Epithelial cell of proximal tubule (primary cell): ENCODE data around the gene RPL39L. TPM values are rescaled to one million over a fixed set of nuclear protein-coding genes. Genes with fewer than 3 reads are reported as not detected.

Source experiments
- DNase-seq: peaks from one replicate; pipeline ENCODE4 v3.0.0-alpha.2; 2011; ENCODE audit warnings: low read depth
- H3K4me3 ChIP-seq: 2 replicates; pipeline ENCODE4 v1.5.1; 2011; ENCODE audit warnings: low read depth, mild to moderate bottlenecking, low read length
- total RNA-seq: library from RNA; depleted of rRNA; stranded (reverse); fragments of >200 nt; gene quantifications from 2 replicates; pipeline ENCODE4 v1.2.3, GENCODE V29; 2015
- TF ChIP-seq, protein P1 (sequence below): conservative IDR thresholded peaks from 2 replicates; pipeline ENCODE4 v1.5.1; 2012; ENCODE audit warnings: low read depth, mild to moderate bottlenecking, low read length

RPL39L gene
- total RNA-seq, 1 donor from 2014 or later: 35.0 TPM

DNA sequence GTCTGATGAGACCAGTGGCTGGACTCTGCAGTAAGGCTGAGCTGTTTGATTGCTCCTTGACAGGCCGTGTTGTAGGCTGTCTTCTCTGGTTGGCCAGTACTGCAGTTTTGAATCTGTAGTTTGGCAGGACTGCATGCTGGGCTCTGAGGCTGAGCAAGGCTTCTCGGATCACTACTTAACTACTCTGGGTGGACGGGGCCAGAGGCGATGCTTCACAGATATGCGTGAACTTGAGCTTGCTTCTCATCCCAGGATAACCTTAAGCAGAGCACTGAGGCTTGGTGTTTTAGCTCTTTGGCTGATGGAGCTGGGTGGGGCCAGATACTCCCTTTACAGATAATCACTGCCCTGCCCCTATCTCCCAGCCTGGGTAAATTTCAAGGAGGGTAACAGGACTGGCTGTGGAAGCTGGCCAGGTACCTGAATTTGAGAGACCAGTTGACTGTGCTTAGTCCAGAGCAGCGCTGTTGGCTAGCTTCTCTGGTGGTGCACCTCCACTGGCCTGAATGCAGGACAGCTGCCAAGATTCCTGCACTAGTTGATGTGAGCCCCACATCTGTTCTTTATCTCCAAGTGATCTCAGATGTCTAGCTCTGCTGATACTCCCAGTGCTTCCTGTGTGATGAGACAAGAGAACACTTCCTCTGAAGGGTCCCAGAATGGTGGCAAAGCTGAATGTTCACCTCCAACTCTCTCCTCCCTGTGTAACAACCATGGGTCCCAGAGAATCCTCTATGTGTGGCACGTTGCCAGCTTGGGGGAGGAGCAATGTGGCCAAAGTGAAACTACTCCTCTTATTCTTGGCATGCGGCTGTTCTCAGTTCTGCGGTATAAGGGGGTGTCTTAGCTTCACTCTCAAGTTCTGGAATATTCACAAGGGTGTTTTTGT, 37.9 kb downstream of the RPL39L start:
- DNase-seq: peak; percentile 16
- TF ChIP-seq, protein P1, sequence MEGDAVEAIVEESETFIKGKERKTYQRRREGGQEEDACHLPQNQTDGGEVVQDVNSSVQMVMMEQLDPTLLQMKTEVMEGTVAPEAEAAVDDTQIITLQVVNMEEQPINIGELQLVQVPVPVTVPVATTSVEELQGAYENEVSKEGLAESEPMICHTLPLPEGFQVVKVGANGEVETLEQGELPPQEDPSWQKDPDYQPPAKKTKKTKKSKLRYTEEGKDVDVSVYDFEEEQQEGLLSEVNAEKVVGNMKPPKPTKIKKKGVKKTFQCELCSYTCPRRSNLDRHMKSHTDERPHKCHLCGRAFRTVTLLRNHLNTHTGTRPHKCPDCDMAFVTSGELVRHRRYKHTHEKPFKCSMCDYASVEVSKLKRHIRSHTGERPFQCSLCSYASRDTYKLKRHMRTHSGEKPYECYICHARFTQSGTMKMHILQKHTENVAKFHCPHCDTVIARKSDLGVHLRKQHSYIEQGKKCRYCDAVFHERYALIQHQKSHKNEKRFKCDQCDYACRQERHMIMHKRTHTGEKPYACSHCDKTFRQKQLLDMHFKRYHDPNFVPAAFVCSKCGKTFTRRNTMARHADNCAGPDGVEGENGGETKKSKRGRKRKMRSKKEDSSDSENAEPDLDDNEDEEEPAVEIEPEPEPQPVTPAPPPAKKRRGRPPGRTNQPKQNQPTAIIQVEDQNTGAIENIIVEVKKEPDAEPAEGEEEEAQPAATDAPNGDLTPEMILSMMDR: no peak
- H3K4me3 ChIP-seq: peak overlapping the region; percentile 38

DNA sequence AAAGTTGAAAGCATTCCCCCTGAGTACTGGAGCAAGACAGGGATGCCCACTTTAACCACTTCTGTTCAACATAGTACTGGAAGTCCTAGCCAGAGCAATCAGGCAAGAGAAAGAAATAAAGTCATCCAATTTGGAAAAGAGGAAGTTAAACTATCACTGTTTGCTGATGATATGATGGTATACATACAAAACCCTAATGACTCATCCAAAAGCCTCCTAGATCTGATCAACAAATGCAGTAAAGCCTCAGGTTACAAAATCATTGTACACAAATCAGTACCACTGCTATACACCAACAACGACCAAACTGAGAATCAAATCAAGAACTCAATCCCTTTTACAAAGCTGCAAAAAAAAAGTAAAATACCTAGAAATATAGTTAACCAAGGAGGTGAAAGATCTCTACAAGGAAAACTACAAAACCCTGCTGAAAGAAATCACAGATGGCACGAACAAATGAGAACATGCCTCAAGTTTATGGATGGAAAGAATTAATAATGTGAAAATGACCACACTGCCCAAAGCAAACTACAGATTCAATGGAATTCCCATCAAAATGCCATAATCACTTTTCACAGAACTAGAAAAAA, 40.3 kb downstream of the RPL39L start:
- TF ChIP-seq, protein P1: no peak
- H3K4me3 ChIP-seq: no peak overlapping the region
- no peak for DNase-seq

- H3K4me3 ChIP-seq: no peak overlapping the region
- TF ChIP-seq, protein P1: no peak
- no peak for DNase-seq
These were observed 46.0 kb downstream of the RPL39L start for GRCh38 chr3:187093320-187093719.

- TF ChIP-seq, protein P1: no peak
- no peak for DNase-seq
- H3K4me3 ChIP-seq: no peak overlapping the region
These were observed 50.6 kb downstream of the RPL39L start for GRCh38 chr3:187088701-187089100.

DNA sequence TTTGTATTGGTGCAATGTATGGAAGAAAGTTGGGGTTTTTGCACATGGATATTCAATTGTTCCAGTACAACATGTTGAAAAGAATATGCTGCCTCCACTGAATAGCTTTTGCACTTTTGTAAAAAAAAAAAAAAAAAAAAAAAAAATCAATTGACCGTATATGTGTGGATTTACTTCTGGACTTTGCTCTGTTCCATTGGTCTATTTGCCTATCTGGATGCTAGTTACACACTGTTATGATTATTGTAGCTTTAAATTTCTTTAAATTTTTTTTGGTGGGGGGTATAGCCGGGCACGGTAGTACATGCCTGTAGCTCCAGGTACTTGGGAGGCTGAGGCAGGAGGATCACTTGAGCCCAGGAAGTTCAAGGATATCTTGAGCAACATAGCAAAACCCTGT, 52.5 kb downstream of the RPL39L start:
- TF ChIP-seq, protein P1: no peak
- DNase-seq: no peak
- H3K4me3 ChIP-seq: no peak overlapping the region

- DNase-seq: peak; percentile 32
- TF ChIP-seq, protein P1: no peak
- H3K4me3 ChIP-seq: no peak overlapping the region
These were observed 53.4 kb downstream of the RPL39L start for GRCh38 chr3:187085933-187086332.
